A172 (cell line): ENCODE data around the gene SLC11A2. TPM values are rescaled to one million over a fixed set of nuclear protein-coding genes. Genes with fewer than 3 reads are reported as not detected.
"Not testable (repeated sequence)": the region's sequence is repeated elsewhere in the genome, so short reads cannot be mapped to it uniquely, and the experiment has no call there.

Experiments
- DNase-seq: peaks from one replicate; pipeline ENCODE4 v3.0.0-alpha.2; 2015; ENCODE audit warnings: low spot score
- total RNA-seq: library from RNA; depleted of rRNA; stranded (reverse); fragments of >200 nt; shearing (Covaris generic); gene quantifications from 2 replicates; pipeline ENCODE4 v1.2.3, GENCODE V29; 2014

The SLC11A2 gene
- total RNA-seq, 1 experiment from 2014 or later, result 41.3 TPM

DNA sequence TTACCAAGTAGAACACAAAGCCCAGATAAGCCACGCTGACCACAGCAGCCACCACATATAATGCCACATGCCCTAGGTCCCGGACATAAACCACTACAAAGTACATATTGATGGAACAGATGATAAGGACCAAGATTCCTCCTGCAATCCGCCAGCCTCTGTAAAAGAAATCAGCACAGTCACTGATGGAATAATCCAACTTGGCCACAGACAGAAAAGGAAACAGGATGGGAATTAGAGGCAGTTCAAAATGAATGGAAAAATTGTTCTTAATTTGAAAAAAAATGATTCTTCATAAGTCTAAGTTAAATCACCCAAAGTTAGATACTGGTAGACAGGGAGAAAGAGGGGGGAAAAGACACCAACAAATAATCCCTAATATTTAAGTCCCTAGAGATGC is 35.4 kb downstream of the SLC11A2 start:
- no peak for DNase-seq

- no peak for DNase-seq
Measured at GRCh38 chr12:50990147-50990727, 35.9 kb downstream of the SLC11A2 start.

- no peak for DNase-seq
Measured at GRCh38 chr12:50988871-50989270, 37.3 kb downstream of the SLC11A2 start.

GRCh38 chr12:50988051-50988450 is 38.1 kb downstream of the SLC11A2 start:
- no peak for DNase-seq

DNA sequence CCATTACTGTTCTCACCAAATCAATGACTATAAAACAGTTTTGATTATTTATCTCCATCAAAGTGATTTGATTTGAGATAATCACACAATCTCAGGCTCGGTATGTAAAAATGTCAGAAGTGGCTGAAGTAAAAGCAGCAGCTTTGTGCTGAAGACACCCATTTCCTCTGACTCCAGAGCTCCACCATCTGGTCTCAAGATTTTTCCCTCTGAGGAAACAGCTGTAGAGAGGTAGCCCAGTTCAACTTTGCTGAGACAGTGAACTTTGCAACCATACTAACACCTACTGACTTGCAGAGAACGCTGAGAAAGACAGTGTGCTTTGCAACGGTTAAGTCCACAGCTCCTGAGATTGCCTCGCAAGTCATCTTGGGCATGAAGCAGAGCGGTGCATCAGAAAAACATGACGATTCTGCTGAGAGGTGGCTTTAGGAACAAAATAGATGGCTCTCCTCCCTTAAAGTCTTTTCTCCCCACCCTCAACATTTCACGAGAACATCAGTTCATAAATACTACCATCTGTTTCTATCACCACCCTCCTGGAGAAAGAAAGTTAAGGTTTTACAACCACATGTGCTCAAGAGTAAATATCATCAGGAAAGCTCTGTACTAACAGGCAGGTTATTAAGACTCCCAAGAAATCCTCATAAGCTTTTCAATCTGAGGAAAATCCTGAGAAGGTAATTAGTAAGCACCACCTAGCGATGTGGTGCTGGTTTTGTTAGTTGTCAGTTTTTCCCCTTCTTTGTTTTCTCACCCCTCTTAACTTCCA is 39.0 kb downstream of the SLC11A2 start:
- peak; percentile 33 for DNase-seq

DNA sequence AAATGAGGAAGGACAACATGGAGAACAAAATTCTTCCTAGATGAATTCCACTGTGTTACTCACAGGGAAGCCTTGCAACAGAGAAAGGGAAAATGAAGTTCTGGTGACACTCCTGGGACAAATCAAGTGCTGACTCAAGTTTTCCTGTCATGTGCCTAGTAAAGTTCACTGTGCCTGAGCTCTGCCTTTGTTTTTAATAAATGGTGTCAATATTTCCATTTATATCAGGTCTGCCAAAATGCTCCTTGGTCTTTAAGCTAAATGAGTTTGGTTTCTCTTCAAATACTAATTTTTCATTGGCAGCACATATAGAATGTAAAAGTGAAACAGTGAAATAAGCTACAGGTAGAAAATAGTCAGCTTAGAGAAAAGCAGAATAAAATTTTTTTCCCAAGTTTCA is 40.9 kb downstream of the SLC11A2 start:
- DNase-seq, result peak; percentile 45

- no peak for DNase-seq
Measured at GRCh38 chr12:50984586-50985298, 41.4 kb downstream of the SLC11A2 start.

- no peak for DNase-seq
Measured at GRCh38 chr12:50981319-50982239, 44.6 kb downstream of the SLC11A2 start.

- no peak for DNase-seq
Measured at GRCh38 chr12:50980545-50980944, 45.6 kb downstream of the SLC11A2 start.

GRCh38 chr12:50979369-50980052 is 46.7 kb downstream of the SLC11A2 start:
- no peak for DNase-seq

DNA sequence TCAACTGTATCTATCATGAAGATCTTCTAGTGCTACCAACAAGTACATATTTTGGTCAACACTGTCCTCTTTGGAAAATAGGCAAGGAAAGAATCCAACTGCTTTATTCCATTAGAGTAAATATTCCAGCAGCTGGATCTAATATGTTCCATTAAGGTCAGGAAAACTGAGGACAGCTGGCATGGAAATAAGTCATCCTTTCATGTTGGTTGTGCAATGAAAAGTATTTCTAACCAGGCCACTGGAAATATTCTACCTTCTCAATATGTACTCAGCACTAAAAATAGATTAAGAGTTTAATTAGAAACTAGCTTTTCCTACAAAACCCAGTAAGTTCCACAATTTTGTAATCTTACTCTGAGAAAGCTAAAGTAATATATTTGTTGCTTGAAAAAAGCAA is 54.2 kb downstream of the SLC11A2 start:
- no peak for DNase-seq

DNA sequence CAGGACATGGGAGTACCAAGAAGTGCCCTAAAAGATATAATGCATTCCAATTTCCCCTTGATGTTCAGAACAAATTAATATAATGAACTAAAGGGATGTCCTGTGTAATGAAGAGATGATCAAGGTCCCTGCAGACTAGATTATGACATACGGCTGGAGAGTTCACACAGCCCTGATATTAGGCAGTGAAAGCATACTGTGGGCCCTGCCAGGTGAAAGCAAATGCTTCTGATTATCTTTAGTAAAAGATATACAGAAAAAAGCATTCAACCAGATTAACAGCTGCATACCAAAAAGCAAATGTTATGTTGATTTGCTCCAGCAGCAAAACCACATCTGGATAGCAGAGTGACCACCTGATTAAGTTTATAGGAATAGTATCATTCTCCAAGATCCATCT is 61.8 kb downstream of the SLC11A2 start:
- DNase-seq, result no peak

DNA sequence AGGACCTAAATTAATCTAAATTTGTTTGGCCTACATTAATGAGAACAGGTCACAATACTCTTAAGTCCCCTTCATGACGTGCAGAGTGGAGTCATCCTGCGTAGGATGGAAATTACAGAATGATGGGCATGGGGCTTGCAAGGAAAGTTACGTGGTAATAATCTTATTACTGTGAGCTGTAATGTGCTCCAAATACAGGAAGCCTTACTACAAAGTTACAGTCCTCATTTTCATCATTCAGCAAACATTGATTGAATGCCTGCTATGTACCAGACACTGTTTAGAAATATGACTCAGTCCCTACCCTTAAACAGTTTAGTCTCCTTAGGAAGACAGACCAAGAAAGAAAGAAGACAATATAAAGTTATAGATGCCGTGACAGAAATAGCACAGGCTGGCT is 64.5 kb downstream of the SLC11A2 start:
- no peak for DNase-seq

GRCh38 chr12:50960130-50960529 is 66.1 kb downstream of the SLC11A2 start:
- no peak for DNase-seq

DNA sequence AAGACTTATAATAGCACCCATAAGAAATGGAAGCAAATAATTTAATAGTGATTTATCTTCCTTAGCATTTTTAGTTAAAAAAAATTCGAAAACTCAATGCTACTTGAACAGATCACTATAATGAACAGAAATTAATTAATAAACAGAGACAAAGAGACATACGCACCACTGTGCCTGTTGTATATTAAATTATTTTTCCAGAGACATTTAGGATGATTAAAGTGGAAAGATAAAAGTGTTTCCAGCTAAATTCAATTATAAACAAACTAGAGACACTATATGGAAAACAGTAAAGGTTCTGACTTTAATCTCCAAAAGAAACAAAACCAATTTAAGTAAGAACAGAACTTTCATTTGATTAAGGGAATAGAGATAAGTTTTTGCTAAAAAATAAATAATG is 70.5 kb downstream of the SLC11A2 start:
- no peak for DNase-seq

DNA sequence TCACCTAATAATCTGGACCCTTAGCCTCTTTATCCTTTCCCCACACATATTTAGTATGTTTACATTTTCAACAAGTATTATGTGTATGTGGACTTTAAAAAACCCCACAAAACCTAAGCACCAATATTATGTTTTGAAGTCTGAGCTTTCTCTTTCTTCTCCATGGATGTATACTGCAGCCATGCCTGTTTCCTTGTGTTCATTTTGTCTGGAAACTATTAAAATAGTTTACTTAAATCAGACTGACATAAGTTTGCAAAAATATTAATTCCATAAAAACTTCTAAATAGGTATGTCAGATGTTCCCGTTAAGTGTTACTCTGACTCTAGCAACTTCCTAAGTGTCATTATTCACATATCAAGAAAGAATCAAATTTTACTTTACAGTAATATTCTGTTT is 70.9 kb downstream of the SLC11A2 start:
- no peak for DNase-seq

DNA sequence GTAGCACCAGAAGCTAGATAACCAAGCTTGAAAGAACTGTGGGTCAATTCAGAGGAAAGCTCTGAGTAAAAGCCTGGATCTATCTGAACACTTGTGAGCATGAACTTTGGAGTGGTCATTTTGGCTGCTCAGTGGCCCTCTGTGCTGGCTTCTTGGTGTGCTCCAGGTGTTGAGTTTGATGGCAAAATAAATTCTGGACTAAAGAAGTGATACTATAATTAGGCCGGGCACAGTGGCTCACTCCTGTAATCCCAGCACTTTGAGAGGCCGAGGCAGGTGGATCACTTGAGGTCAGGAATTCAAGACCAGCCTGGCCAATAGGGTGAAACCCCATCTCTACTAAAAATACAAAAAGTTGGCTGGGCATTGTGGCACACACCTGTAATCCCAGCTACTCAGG is 71.4 kb downstream of the SLC11A2 start:
- not testable (repeated sequence) for DNase-seq

GRCh38 chr12:50953047-50953446 is 73.1 kb downstream of the SLC11A2 start:
- DNase-seq, result no peak

DNA sequence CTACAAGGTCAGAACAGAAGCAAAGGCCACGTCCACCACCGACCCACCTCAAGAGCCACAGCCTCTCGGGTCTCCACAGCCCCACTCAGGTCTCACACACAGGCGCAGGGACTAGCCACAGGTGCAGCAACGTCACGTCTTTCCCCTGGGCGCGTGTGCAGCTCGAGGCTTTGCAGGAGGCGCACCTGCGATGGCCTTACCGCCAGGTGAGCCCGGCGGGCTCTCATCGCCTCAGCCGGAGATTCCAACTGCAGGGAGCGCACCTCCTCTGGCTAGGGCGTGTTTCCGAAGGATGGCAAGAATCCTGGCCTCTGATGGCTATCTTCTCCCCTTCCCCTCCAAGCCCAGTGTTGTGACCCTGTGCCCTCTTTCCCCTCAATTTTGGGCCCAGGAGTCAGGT is 73.7 kb downstream of the SLC11A2 start, which contains the start of gene HIGD1C:
Gene HIGD1C (plus strand): TSS at position 35 of the 400 bp plus-strand sequence. CDS start 1,455 bp downstream, outside the sequence.
- DNase-seq, result no peak

GRCh38 chr12:50951112-50951511 is 75.1 kb downstream of the SLC11A2 start:
- DNase-seq, result no peak

DNA sequence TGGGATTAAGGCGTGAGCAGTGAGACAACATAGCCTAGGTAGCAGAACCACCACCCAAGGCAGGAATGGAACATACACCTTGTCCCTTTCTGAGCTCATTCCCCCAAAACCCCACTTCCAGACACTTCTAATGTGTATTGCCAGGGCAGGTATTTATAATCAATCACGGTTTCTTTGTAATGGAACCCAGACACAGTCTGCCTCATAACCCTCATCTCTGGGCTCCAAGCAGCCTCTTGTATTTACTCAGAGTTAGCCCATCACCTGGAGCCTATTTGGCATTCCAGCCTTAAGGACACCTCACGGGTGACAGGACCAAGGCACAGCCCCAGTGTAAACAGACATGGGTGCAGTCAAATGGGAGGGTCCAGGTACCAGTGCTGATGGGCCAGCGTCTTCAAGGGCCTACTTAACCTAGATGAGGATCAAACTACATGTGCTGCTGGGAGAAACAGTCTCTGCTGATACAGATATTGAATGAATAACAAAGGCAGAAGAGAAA is 76.3 kb downstream of the SLC11A2 start:
- DNase-seq, result no peak
